GM12878 (cell line): Measurements from ENCODE around the gene PNMT. TPM values are rescaled to one million over a fixed set of nuclear protein-coding genes. Genes with fewer than 3 reads are reported as not detected.

ENCODE experiments used
- E4F1 ChIP-seq: fragments of 450-650 bp; IDR thresholded peaks from 2 replicates; pipeline ENCODE4 v1.6.1; 2018; ENCODE audit warnings: borderline replicate concordance, mild to moderate bottlenecking; ENCODE audit not compliant: partially characterized antibody
- PRDM15 ChIP-seq: fragments of 450-650 bp; formaldehyde crosslinking; IDR thresholded peaks from 2 replicates; pipeline ENCODE4 v1.4.0; 2020; ENCODE audit warnings: mild to moderate bottlenecking, moderate library complexity
- RAD21 ChIP-seq: IDR thresholded peaks from 2 replicates; pipeline ENCODE4 v1.6.1; 2011; ENCODE audit warnings: mild to moderate bottlenecking, low read depth, low read length, moderate library complexity; ENCODE audit not compliant: insufficient read depth
- SP1 ChIP-seq: IDR thresholded peaks from one replicate; pipeline ENCODE4 v1.6.1; 2011; ENCODE audit warnings: low read depth, low read length
- polyA plus RNA-seq, 11 experiments: library from polyadenylated mRNA; depleted of rRNA in 4 of 11; unstranded in 6 of 11; stranded (reverse) in 5 of 11; fragments of >200 nt; fragmentation: Nextera tagmentation in 4 of 11; fragmentation: Illumina TruSeq in 1 of 11; extraction: Ambion mirVana in 4 of 11; extraction: Trizol in 1 of 11; gene quantifications; 1 replicate in 1 of 11; 2 replicates in 10 of 11; pipeline versions ENCODE4 v1.2.1 to v1.2.3, GENCODE V29; 2011 to 2016; ENCODE audit warnings: inconsistent platforms in 2 of 11, missing spikeins in 2 of 11, low read depth in 1 of 11
- total RNA-seq, 4 experiments: library from RNA; depleted of rRNA in 3 of 4; stranded (reverse); fragments of >200 nt in 3 of 4; fragmentation: Illumina TruSeq in 1 of 4; extraction: Trizol in 1 of 4; gene quantifications; 2 replicates each; pipeline versions ENCODE4 v1.2.1 to v1.2.3, GENCODE V29; 2013 to 2021

PNMT gene
- total and polyA plus RNA-seq, 10 of the 15 experiments (the other 5 are each of a cell fraction or from before 2014, with no cell fraction given), result not detected

DNA sequence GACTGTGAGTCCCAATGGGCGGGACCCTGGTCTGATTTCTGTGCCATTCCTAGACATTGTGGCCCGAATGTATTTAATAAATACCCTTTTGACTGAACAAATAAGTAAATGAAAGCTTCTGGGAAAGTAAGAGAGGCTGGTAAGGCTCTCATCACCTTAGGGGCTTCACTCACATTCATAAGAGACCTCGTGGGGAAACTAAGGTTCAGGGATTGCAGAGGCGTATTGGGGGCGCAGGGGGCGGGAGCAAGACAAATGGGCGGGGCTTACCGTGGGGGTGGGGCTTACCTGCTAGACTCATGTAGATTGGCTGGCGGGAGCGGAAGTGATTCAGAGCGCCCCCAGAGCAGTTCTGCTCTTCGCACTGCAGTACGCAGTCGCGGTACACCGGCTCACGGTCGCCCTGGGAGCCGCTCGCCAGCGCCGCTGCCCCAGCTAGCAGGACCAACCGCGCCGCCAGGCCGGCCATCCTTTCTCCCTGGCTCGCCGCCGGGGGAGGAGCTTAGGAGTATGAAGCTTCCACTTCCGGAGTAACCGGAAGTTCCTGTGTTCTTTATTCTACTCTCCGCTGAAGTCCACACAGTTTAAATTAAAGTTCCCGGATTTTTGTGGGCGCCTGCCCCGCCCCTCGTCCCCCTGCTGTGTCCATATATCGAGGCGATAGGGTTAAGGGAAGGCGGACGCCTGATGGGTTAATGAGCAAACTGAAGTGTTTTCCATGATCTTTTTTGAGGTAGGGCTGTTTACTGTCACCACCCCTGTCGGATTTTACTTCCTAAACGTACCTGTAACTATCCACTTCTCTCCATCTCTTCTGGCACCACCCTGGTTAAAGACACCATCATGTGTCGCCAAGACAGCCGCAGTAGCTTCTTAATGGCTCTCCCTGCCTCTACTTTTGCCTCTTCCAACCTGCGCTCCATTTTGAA is 19.6 kb downstream of the PNMT start, which contains the start of gene PGAP3 (continued):
- TF ChIP-seq RAD21 (no peak), PRDM15 (no peak), E4F1 (peak; percentile 50), SP1 (peak; percentile 64)
- TF ChIP-seq, all 136 proteins: peak for 49
